HPDE6-E6E7 (cell line): ENCODE results near the gene MAPK12.

ENCODE experiments used
- DNase-seq: peaks from one replicate; pipeline ENCODE4 v3.0.0; 2011; ENCODE audit warnings: missing footprints; ENCODE audit errors: extremely low spot score

The MAPK12 gene

GRCh38 chr22:50268655-50269113 is 7.2 kb upstream of the MAPK12 start:
- DNase-seq, result no peak

GRCh38 chr22:50267591-50268390 is 6.3 kb upstream of the MAPK12 start:
- DNase-seq, result no peak

- no peak for DNase-seq
These were observed 5.5 kb upstream of the MAPK12 start for GRCh38 chr22:50266994-50267393.

- DNase-seq, result no peak
These were observed 3.6 kb upstream of the MAPK12 start for GRCh38 chr22:50264946-50265669.

DNA sequence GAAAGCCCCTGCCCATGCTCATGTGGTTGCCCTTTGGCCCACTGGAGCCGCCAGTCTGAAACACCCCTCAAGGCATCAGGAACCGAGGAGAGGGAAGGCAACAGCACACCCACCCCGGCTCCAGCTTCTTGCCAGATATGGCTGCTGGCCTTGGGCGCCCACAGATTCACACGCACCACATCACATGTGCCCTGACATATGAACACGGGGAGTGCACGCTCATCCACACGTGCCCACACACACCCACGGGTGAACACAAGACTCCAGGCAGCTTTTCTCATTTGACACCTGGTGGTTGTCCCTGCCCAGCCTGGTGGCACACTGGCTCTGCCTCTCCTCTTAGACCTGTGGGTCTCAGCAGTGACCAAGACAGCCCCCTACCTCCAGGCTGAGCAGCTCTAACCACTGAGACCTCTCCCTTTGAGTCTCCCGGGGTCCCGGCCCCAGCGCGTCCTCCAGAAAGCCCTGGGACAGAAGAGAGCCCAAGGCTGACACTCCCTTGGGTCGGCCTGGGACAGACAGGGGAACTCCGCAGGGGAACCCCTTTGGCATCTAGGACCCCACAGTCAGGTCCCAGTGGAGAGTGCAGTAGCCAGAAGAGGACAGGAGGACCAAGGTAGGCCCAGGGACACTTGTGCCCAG is 2.7 kb upstream of the MAPK12 start:
- no peak for DNase-seq

- no peak for DNase-seq
These were observed 1.6 kb upstream of the MAPK12 start for GRCh38 chr22:50262973-50263617.

DNA sequence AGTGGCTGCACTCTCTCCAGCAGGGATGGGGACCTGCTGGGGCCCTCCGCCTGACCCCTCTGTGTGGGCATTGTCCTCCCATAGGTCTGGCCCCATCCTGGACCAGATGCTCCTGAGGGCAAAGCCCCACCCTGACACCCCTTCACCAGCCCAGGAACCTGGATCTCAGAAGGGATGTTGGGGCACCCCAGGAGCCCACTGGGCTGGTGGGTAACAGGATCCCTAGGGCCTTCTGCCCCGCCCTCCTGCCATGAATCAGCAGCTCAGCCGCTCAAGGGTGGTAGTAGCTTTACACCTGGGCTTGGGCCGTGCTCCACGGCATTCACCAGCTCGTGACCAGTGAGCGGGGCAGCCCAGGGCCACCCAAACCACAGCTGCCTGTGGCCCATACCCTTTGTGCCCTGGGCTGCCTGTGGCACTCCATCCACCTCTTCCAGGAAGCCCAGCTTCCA is 1.0 kb upstream of the MAPK12 start:
- DNase-seq, result no peak

DNA sequence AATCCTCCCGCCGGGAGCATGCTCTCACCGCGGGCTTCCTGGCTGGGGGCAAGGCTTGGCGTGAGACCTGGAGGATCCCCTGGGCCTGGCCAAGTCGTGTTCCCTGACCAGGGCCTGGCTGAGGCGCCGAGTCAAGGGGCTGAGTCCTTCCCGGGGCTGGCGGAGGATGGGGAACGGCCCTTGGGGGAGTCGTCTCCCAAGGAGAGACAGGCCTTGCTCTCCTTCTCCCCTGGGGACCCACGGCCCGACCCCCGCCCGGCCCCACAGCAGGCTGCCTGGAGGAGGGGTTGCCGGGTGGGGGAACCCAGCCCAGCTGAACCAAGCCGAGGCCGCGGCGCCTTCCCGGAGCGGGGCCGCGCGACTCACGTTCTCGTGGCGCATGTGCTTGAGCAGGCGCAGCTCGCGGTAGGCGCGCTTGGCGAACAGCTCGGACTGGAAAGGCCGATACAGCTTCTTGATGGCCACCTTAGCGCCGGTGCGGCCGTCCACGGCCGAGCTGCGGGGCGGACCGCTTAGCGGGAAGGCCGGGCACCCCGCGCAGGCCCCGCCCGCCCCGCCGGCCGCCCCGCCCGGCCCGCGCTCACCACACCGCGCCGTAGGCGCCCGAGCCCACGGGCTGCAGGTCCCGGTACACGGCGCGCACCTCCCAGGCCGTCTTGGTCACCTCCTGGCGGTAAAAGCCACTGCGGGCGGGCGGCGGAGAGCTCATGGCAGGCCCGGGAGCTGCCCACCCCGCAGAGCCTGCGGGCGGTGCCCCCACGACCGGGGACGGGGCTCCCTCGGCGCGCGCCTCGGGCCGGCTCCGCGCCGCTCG is 475 bp downstream of the MAPK12 start:
- no peak for DNase-seq

DNA sequence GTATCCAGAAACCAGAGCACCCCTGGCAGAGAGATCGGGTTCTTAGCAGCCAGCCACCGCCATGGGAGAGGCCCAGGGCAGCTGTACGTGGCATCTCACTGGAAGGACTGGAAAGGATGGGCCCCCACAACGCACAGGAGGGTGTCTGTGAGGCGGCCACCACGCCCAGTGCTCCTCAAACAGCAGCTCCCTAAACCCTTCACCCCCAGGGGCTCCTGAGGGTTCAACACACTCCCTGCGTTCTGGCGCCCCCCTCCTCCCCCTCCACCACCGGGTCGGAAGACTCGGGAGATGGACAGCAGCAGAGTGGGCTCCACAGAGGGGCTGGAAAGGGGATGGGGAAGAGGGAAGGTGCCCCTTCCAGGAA is 1.1 kb downstream of the MAPK12 start:
- DNase-seq, result no peak

GRCh38 chr22:50259302-50259701 is 2.2 kb downstream of the MAPK12 start:
- DNase-seq, result no peak

- DNase-seq, result no peak
These were observed 2.9 kb downstream of the MAPK12 start for GRCh38 chr22:50258361-50259292.

GRCh38 chr22:50257451-50258360 is 3.8 kb downstream of the MAPK12 start:
- DNase-seq, result no peak

DNA sequence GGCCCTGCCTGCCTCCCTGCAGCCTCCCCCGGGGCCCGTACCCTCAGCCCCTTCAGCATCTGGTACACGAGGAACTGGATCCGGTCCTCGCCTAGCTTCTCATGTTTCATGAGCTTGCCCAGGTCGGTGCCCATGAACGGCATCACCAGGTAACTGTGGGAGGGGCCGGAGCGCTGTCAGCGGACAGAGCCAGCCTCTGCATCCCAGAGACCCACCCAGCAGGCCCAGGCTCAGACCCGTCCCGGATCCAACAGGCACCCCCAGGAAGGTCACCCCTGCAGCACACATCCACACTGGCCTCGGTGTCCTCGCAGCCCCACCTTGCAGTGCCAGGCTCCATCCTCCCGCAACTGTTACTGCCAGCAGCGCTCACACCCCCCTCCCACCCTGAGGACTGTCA is 4.4 kb downstream of the MAPK12 start:
- no peak for DNase-seq

- DNase-seq, result no peak
These were observed 5.1 kb downstream of the MAPK12 start for GRCh38 chr22:50256258-50256862.

DNA sequence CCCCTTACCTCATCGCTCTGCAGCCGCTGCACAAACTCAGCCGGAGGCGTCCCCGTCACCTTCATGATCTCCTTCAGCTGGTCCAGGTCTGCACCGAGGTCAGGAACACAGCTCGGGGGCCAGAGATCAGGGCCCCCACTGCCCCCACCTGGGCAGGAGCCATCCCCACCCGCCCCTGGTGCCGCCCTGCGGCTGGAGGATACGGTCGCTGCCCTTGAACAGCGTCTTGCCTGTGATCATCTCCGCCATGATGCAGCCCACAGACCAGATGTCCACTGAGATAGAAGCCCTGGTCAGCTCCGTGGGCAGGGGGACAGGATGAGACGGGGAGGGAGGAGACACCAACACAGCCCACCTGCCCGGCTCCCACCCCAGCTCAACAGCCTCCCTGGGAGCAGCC is 5.9 kb downstream of the MAPK12 start:
- DNase-seq, result no peak

- no peak for DNase-seq
These were observed 6.4 kb downstream of the MAPK12 start for GRCh38 chr22:50255099-50255498.

GRCh38 chr22:50253941-50254340 is 7.5 kb downstream of the MAPK12 start:
- DNase-seq, result no peak

GRCh38 chr22:50253046-50253915 is 8.2 kb downstream of the MAPK12 start:
- DNase-seq, result no peak
